ENCODE measurements around the gene IKBKG. TPM values are rescaled to one million over a fixed set of nuclear protein-coding genes. Genes with fewer than 3 reads are reported as not detected.

Gene IKBKG
- total and polyA plus RNA-seq, 2 of the 13 experiments (the other 11 are each of a cell fraction or from before 2014, with no cell fraction given): 30.6 to 44.3 TPM

DNA sequence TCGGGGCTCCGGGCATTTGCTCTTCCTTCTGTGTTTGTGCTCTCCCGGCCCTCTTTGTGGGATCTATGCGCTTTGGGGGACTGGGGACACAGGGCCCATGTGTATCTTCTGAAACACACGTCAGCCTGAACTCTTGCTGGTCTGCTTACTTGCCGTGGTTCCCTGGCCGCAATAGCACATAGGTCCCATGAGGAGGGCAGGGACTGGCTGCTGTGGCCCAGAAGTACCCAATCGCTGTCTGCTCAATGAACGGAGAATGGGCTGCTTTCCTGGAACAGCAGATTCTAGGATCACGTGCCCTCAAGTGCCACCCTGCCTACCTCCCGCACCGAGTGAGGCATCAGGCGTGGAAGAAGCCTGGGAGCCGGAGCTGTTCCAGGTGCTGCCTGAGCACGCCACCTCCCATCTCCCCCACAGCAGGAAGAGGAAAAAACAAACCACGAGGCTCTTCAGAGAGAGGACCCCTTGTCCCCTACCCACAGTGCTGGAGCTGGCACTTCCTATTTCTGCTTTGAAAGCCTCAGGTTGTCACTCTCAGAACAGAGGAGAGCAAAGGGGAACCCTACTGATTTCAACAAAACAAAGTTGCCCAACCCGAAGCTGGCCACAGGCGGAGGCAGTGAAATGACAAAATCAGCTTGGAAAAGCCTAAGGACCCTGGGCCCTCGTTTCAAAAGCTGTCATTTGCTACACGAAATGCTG, 4.5 kb upstream of the IKBKG start (continued):
- TF ChIP-seq ZNF432 (CRISPR knock-in tag; IDR thresholded peaks at IDR 0.05; ENCODE audit: borderline replicate concordance) (no peak), MAFK (conservative IDR thresholded peaks at IDR 0.05 in 1 of 2, IDR thresholded peaks at IDR 0.05 in 1 of 2; ENCODE audit: low read length in 2 of 2) (no peak), MIER2 (CRISPR knock-in tag; IDR thresholded peaks at IDR 0.05) (no peak), USF2 (IDR thresholded peaks at IDR 0.05; ENCODE audit: low read depth, low read length) (peak; percentile 39; the same call in 1 of the 2 replicates), USF2 (CRISPR knock-in tag; IDR thresholded peaks at IDR 0.05; ENCODE audit: borderline replicate concordance) (peak; percentile 58; the same call in 1 of the 2 replicates), ZNF724P (CRISPR knock-in tag; IDR thresholded peaks at IDR 0.05; ENCODE audit: borderline replicate concordance) (0 out of 2 replicates have a peak, but pooled peaks have one; percentile 43)

GRCh38 chrX:154545673-154546274, 1.6 kb upstream of the IKBKG start:
- intact Hi-C loops (cut with micrococcal nuclease; ENCODE audit: unreplicated experiment) (no loop called here), in situ Hi-C loops (cut with HindIII; ENCODE audit: extremely low pct_ligation_motif_present, low pct_unique_long_range_greater_than_20kb) (loop anchor here (25.0 kb wide), 1 partner anchor 133 kb away; the partner anchor contains the start of genes DNASE1L1 and TAFAZZIN)
- H3K4me1 ChIP-seq (ENCODE audit: insufficient read depth, low read length): peaks cover 43% of the 10 kb centered on the region
- H3K4me3 ChIP-seq (replicated peaks in 1 of 3; ENCODE audit: insufficient read depth in 1 of 3, low read depth in 2 of 3, low read length in 3 of 3): peak overlapping the region; percentile 51 to 81 (median 65)
- no peaks in the 10 kb centered on the region for H3K9me3 ChIP-seq (ENCODE audit: low read length)
- peak overlapping the region; percentile 85 for H3K4me2 ChIP-seq (ENCODE audit: low read depth, low read length)
- H3K27ac ChIP-seq (ENCODE audit: extremely low read length, insufficient read depth, low read length): peak overlapping the region; percentile 82
- ChIA-PET POLR2A (interaction anchor here (1.0 kb wide), 1 partner anchor 19 kb away, joined by 3 read pairs; no protein-coding TSS in a partner anchor), CTCF (ENCODE audit: low intra/inter-chr PET ratio, low total read pairs) (no interaction called here)
- peaks cover 53% of the 10 kb centered on the region for H3K79me2 ChIP-seq (ENCODE audit: insufficient read depth, low read length)
- no peaks in the 10 kb centered on the region; a peak in 1 of 5 replicates for H3K27me3 ChIP-seq (ENCODE audit: control insufficient read depth in 1 of 2, insufficient read depth in 2 of 2, low read length in 2 of 2)
- DNase-seq (ENCODE audit: low spot score) (no peak), ATAC-seq (no peak), FAIRE-seq (no peak)
- H4K20me1 ChIP-seq (ENCODE audit: insufficient read depth, low read length): peaks cover 25% of the 10 kb centered on the region
- peak overlapping the region; percentile 77 for H3K9ac ChIP-seq (ENCODE audit: insufficient read depth, low read depth, low read length)
- peaks cover 0 to 5% of the 10 kb centered on the region in 2 experiments; a peak in 1 of 5 replicates for H3K36me3 ChIP-seq (replicated peaks in 1 of 2; ENCODE audit: control insufficient read depth in 1 of 2, insufficient read depth in 2 of 2, low read length in 2 of 2)
- whole genome bisulfite sequencing (ENCODE audit: low lambda C conversion rate): 17% methylated on average over 12 of the region's 17 CpGs
- H2AFZ ChIP-seq (ENCODE audit: low read length): no peak overlapping the region
- BruUV-seq (replicated peaks): no TSS peak
- TF ChIP-seq ZNF441 (CRISPR knock-in tag; IDR thresholded peaks at IDR 0.05; ENCODE audit: borderline replicate concordance) (peak; percentile 93; the same call in 1 of the 2 replicates), ZNF317 (CRISPR knock-in tag; IDR thresholded peaks at IDR 0.05) (peak; percentile 80; the same call in 1 of the 2 replicates), SMC3 (IDR thresholded peaks at IDR 0.05; ENCODE audit: low read length) (no peak), ZNF530 (CRISPR knock-in tag; IDR thresholded peaks at IDR 0.05; ENCODE audit: low read depth) (no peak), KDM4B (CRISPR knock-in tag; IDR thresholded peaks at IDR 0.05) (no peak), ZNF546 (CRISPR knock-in tag; conservative IDR thresholded peaks at IDR 0.05) (0 out of 2 replicates have a peak, but pooled peaks have one; percentile 1), POLR2G (IDR thresholded peaks at IDR 0.05; ENCODE audit: low read depth, low read length) (0 out of 2 replicates have a peak, but pooled peaks have one; percentile 17), ZNF687 (CRISPR knock-in tag; IDR thresholded peaks at IDR 0.05) (0 out of 2 replicates have a peak, but pooled peaks have one; percentile 4), ZNF816 (CRISPR knock-in tag; IDR thresholded peaks at IDR 0.05; ENCODE audit: borderline replicate concordance) (0 out of 2 replicates have a peak, but pooled peaks have one; percentile 7)
